NOMO-1 treated with dmso at 0.1 percent for 144 hours (cell line): Measurements from ENCODE around the gene CLPTM1L.
"Not testable (repeated sequence)": the region's sequence is repeated elsewhere in the genome, so short reads cannot be mapped to it uniquely, and the experiment has no call there.

ENCODE experiments used
- DNase-seq: peaks from one replicate; lab custom pipeline; 2025; ENCODE audit not compliant: unreplicated experiment; lab: John Stamatoyannopoulos, UW

CLPTM1L gene

DNA sequence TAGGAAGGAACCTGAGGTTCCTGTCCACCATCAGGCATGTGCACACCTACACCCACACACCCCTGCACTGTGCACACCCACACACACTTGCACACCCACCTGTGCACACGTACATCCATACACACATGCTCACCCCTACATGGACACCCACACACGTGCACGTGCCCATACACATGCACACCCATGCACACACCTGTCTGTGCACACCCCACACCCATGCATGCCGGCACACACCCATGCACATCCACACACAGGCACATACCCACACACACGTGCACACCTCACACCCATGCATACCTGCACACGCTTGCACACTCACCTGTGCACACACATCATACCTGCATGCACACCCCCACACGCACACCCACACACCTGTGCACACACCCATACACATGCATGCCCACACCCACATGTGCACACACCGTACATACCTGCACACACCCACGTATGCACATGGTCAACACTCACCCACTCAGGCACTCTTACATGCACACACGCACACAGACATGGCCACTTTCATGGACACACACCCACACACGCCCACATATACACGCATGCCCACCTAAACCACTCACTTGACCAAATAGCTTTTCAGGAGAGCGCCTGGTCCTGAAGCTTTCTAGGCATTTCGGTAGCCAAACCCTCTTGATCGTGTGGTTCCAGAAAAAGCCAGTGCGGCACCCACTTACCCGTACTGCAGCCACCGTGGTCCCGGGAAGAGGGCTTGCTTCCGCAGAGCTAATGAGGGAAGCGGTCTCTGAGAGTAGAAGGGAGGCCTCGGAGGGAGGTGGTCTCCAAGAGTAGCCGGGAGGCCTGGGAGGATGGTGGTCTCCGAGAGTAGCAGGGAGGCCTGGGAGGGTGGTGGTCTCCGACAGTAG lies 36.7 kb upstream of the CLPTM1L start:
- DNase-seq: no peak

DNA sequence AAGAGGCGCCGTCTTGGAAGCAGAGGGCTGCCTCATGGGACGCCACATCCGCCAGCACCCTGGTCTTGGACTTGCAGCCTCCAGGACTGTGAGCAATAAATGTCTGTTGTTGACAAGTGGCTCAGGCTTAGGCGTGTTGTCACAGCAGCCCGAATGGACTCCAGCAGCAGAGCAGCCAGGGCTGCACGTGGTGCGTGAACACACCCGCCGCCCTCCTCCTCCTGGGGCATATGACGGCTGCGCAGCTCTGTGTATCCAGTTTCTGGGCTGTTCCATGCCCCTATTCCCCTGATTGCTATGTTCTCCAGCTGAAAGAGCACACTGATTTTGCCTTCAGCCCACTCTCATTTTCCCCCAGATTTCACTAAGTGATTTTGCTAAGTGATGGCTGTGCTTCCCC lies 36.0 kb upstream of the CLPTM1L start:
- DNase-seq: no peak

DNA sequence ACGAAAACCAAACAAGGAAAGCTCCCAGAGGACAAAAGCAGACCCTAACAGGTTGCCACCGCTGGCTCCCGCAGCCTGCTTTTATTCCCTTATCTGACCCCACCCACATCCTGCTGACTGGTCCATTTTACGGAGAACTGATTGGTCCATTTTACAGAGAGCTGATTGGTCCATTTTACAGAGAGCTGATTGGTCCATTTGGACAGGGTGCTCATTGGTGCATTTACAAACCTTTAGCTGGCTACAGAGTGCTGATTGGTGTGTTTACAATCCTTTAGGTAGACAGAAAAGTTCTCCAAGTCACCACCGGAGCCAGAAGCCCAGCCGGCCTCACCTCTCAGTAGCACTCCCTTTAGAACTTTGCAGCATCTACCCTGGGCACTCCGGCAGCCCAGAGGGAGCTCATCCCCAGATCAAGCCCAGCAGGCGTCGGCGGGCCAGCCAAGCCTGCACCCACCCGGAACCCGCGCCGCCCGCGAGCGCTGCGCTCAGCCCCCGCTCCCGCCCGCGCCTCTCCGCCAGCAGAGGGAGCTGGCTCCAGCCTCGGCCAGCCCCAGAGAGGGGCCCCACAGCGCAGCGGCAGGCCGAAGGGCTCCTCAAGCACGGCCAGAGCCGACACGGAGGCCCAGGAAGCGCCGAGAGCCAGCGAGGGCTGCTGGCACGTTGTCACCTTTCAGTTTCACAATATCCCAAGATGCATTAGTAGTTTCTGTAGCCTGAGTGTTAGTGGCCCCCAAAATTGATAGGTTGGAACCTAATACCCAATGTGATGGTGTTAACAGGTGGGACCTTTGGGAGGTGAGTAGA lies 35.3 kb upstream of the CLPTM1L start:
- DNase-seq: no peak

DNA sequence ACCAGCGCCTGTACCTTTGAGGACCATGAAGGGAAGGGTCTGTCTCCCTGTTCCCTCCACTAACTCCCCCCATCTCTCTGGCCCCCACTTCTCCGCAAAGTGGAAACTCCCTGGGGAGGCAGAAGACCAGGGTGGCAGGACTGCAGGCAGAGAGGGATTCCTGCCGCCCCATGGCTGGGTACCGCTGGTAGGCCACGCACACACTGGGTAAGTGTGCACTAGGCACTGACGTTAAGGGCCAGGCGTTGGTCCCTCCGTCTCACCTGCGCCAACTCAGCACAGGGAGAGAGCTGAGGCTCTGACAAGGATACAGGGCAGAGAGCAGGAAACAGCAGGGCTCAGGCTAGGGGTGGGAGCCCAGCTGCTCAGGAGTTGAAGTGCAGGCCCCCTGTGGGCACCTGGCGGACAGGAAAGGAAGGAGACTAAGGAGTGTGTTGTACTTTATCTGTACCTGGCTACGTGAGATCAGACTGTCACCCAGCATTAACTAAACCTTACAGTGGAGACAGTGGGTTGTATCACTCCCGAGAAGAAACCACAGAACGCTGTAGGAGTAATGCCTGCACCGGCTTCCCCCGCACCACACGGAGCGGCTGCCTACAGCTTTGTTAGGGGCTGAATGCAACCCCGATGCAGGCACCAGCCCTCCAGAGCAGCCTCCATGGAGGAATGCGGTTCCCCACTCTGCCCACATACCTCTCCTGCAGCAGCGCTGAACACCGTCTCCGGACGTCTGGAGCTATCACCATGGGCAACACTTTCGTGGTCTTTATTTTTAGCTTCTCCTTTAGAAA lies 34.2 kb upstream of the CLPTM1L start:
- DNase-seq: no peak

DNA sequence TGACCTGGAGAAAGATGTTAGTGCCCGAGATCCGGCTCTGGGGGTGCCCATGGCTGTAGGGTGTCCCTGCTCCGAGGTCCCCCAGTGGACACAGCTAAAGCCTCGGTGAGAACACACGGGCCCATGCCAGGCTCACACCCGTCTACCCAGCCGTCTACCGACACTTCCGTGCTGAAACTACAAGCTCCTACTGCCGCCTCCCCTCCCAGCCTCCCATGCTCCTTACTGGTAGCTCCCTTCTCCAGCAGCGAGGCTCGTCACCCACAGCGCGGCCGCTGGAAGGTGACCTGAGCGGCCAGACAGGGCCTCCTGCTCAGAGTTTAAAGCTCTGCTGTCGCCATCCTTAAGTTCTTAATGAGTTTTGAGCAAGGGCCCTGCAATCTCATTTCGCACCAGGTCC lies 33.2 kb upstream of the CLPTM1L start:
- DNase-seq: no peak

DNA sequence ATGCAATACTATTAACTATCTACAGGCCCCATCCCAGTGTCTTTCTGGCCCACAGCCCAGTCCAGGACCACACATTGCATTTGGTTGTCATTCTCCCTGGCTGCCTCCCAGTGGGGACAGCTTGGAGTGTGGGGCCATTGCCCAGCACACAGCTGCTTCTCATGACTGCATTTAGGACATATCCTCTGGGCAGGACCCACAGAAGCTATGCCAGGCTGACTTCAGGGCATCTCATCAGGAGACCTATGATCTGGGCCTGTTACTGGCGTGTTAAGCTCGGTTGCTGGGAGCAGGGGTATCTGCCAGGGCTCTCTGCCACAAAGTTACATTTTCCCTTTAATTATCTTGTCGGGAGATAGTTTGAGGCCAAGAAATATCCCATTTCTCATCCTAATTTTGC lies 32.1 kb upstream of the CLPTM1L start:
- no peak for DNase-seq

DNA sequence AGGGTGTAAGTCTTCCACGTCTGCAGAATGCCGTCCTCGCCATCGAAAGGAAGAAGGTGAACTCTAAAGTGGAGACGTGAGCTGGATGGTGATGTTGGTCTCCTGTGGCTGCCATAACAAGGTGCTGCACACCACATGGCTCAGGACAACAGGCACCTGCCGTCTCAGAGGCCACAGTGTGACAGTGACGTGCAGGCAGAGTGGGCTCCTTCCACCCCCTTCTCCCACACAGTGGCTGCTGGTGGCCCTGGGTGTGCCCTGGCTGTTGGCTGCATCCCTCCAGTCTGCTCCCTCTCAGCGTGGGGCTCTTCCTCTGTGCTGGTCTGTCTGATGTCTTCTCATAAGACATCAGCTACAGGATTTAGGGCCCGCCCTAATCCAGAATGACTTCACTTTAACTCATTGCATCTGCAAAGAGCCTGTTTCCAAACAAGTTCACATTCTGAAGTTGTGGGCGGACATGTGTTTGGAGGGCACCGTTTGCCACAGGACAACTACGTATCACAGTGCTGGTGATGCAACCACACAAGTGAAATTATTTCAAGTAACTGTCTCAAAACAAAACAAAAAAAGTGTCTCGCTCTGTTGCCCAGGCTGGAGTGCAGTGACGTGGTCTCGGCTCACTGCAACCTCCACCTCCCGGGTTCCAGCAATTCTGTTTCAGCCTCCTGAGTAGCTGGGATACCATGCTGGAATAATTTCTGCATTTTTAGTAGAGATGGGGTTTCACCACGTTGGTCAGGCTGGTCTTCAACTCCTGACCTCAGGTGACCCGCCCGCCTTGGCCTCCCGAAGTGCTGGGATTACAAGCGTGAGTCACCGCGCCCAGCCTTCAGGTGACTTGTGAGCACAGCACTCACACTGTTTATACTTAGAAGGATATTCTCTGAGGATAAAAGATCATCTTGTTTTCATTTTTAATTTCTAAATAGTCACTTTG lies 31.2 kb upstream of the CLPTM1L start:
- no peak for DNase-seq

DNA sequence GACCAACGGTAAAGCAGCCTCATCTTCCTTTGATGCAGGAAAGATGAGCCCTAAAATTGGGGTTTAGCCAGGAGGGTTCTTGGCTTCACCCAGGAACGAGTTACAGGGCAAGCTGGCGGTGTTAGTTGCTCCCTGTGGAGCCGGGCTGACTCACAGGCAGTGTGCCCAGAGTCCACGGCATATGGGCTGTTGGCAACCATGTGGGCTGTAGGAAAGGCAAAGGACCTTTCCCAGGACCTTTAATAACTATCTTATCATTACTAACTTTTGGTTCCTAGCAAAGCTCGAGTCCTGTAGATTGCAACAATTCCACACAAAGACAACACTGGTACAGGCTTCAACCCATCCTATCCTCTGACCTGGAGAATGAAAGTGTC lies 29.8 kb upstream of the CLPTM1L start:
- no peak for DNase-seq

DNA sequence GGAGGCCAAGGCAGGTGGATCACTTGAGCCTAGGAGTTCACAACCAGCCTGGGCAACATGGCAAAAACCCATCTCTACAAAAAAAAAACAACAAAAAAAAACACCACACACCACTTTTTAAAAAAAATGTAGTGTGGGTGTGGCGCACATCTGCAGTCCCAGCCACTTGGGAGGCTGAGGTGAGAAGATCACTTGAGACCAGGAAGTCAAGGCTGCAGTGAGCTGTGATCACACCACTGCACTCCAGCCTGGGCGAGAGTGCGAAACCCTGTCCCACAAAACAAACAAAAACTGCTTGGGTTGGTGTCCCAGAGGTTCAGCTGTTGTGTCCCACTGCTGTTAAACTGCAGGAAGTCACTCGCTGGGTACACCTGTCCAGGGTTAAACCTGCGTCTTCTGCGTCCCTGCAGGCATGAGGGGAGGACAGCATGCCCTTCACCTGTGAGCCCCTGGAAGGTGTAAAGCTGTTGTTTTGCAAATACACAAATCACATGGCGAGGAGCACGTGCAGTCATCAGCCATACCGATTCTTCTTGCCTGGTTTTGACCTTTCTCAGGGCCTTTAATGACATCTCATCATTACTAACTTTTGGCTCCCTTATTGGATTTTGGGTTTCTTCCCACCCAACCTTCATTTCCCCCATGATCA lies 29.3 kb upstream of the CLPTM1L start:
- DNase-seq: no peak

DNA sequence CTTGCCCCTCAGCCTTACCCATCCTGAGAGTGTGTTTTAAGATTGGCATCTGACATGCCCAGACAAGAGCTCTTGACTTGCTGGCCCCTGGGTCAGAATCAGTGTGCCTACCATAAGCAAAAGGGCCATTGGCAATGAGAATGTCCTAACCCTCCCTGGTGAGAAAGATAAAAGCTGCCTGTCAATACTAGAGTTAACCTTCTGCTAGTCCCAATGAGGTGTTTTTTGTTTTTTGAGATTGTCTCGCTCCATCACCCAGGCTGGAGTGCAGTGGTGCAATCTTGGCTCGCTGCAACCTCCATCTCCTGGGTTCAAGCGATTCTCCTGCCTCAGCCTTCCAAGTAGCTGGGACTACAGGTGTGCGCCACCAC lies 27.1 kb upstream of the CLPTM1L start:
- DNase-seq: not testable (repeated sequence)

DNA sequence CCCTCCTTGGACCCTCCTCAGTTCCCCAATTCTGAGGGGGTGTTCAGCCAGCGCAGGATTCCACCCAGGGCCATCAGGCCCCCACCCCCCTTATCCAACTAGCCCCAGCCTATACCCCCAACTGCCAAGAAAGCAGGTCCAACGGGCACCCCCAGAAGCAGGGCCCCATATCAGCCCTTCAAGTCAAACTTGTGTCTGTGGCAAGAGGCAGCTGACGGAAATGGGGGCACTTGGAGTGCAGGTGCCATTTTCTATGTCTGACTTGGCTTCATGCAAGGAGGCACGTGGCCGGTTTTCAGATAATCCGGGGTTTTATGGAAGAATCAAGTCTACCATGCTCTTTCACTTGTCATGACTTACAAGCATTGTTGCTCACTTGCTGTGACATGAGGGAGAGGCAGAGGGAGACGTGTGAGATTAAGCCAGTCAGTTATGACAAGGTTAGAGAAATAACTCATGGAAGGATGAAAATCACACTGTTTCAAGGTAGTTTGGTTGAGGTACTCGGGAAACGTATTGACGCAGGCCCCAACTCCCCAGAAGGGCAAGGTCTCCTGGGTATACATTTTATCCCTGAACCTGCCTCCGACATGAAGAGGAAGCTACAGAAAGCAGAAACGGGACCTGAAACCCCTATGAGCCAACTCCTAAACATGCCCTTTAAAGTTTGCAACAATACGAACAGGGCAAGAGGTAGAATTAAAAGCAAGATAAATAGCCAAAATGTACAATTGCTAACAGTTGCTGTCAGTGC lies 26.5 kb upstream of the CLPTM1L start:
- DNase-seq: peak; percentile 65

DNA sequence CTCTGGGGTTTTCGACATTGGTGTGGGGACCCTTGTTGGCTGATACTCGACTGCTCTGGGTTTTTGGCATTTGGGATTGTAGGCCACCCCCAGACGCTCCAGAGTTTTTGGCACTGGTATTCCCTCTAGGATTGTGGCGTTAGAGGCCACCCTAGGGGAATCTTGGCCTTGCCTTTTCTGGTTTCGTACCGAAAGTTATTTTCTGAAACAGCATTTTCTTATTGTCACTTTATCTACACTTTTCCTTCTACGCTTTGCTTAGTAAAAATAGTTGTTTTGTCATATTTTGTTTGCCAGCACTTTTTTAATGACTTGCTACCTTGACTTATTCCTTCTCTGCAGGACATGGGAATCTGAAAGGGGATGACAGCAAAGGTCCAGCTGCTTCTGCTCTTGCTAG lies 25.1 kb upstream of the CLPTM1L start:
- no peak for DNase-seq

DNA sequence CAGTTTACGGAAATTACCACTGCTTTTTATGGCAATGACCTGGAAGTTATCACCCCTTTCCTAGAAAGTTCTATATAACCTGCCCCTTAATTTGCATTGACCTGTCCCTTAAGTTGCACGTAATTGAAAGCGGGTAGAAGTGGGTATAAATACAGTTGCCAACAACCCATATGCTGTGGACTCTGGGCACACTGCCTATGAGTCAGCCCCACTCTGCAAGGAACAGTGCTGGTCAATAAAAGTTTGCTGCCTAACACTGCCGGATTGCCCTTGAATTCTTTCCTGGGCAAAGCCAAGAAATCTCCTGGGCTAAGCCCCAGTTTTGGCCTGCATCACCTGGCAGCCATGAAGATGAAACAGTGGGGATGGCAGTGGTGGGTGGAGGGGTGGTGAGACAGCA lies 23.9 kb upstream of the CLPTM1L start:
- no peak for DNase-seq

DNA sequence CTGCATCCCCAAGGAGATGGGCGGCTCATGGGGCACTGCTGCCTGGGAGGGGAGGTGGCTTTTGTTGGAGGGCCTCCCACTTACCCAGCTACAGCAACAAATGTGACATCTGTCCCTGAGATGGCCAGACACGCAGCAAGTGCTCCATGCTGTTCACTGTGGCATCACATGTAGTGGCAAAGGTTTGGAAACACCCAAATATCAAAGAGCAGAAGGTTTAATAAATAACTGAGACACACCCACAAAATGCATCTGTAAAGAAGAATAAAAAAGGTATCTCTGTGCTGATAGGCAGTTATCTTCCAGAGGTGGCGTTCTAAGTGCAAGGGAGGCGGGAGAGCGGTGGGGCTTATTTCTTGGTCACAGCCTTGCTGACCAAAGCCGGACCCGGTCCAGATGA lies 23.3 kb upstream of the CLPTM1L start:
- DNase-seq: no peak

DNA sequence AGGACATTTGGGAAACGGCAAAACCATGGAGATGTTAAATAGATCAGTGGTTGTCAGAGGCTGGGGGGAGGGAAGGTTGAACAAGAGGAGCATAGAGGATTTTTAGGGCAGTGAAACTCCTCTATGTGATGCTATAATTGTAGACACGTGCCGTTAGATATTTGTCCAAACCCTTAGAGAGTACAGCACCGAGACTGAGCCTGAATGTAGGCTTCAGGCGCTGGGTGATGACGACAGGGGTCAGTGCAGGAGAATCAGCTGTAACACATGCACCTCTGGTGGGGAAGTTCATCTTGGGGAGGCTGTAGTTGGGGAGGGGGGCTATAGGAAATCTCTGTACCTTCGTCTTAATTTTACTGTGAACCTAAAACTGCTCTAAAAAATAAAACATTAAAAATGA lies 22.2 kb upstream of the CLPTM1L start:
- no peak for DNase-seq

DNA sequence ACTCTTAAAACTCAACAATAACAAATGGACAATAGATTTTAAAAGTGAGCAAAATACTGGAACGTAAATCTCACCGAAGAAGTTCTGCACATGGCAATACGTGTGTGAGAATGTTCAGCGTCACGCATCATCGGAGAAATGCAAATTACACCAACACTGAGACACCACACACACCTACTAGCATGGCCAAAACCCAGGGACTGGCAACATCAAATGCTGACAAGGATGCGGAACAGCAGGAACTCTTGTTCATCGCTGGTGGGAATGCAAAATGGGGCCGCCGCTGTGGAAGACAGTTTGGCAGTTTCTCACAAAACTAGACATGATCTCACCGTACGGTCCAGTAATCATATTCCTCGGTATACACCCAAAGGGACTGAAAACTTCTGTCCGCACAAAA lies 21.6 kb upstream of the CLPTM1L start:
- no peak for DNase-seq

DNA sequence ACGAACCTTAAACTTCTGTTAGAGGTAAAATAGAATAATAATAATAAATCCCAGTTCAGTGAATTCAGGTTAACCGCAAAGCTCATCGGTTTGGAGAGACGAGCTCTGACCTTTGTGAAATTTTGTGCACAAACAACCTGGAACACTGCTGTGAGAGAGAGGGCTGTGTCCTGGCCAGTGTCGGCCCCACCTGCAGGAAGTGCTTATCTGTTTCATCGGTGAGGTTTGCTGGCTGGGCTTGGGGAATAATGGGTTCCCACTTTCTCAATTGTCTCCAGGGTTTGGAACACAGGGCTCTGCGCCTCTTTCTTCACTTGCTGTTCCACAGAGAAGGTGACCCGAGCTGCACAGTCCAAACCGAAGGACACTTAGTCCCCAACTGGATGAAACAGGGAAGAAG lies 19.3 kb upstream of the CLPTM1L start:
- DNase-seq: no peak

DNA sequence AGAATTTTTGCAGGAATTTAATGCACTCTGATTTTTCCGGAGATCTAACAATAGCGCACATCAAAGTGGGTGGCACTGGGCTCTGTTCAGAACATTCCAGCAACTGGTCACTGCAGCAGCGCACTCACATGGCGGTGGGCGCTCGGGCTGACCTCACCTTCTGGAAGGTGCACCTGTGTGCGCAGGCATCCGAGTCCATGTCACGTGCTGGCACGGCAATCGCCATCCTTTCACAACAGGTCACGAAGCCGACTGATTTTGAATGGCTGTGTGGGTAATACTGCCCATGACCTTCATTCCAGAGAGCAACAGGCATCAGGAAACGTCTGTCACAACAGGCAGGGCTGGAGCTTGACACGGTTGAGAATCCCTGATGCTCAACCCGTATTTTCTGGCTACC lies 18.7 kb upstream of the CLPTM1L start:
- no peak for DNase-seq

DNA sequence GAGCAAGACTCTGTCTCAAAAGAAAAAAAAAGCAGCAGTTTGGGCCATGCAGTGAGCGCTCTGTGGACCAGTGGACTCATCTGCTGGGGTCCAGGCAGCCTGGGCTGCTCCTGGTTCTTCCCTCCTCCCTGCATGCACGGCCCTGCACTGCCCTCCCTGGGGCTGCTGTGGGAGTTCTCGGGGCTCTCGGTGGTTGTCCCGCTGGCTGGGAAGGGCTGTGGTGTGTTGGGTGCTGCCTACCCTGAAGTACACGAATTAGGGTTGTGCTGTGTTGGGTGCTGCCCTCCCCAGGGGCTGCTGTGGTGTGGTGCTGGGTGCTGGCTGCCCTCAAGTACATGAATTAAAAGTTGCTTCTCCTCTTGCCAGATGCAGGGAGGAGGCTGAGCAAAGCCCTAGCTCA lies 18.3 kb upstream of the CLPTM1L start:
- DNase-seq: no peak
